Activated naive CD4-positive, alpha-beta T cell treated with anti-CD3 and anti-CD28 coated beads, Interleukin-2, amount 50 U/mL, for 24 hours (primary cell): ENCODE results near the gene GBP3.
"Not testable (repeated sequence)": the region's sequence is repeated elsewhere in the genome, so short reads cannot be mapped to it uniquely, and the experiment has no call there.

ENCODE experiments used
- H3K27ac Mint-ChIP-seq: one replicate; pipeline ENCODE4 v1.8.0; 2021; ENCODE audit warnings: mild to moderate bottlenecking, mixed read lengths
- H3K27me3 Mint-ChIP-seq: one replicate; pipeline ENCODE4 v1.8.0; 2021; ENCODE audit warnings: mixed read lengths
- H3K36me3 Mint-ChIP-seq: one replicate; pipeline ENCODE4 v1.8.0; 2021; ENCODE audit warnings: mixed read lengths
- H3K4me1 Mint-ChIP-seq: one replicate; pipeline ENCODE4 v1.8.0; 2021; ENCODE audit warnings: mixed read lengths
- H3K4me3 Mint-ChIP-seq: one replicate; pipeline ENCODE4 v1.8.0; 2021; ENCODE audit warnings: mild to moderate bottlenecking, mixed read lengths
- H3K9me3 Mint-ChIP-seq: one replicate; pipeline ENCODE4 v1.8.0; 2021; ENCODE audit warnings: mixed read lengths

The GBP3 gene

DNA sequence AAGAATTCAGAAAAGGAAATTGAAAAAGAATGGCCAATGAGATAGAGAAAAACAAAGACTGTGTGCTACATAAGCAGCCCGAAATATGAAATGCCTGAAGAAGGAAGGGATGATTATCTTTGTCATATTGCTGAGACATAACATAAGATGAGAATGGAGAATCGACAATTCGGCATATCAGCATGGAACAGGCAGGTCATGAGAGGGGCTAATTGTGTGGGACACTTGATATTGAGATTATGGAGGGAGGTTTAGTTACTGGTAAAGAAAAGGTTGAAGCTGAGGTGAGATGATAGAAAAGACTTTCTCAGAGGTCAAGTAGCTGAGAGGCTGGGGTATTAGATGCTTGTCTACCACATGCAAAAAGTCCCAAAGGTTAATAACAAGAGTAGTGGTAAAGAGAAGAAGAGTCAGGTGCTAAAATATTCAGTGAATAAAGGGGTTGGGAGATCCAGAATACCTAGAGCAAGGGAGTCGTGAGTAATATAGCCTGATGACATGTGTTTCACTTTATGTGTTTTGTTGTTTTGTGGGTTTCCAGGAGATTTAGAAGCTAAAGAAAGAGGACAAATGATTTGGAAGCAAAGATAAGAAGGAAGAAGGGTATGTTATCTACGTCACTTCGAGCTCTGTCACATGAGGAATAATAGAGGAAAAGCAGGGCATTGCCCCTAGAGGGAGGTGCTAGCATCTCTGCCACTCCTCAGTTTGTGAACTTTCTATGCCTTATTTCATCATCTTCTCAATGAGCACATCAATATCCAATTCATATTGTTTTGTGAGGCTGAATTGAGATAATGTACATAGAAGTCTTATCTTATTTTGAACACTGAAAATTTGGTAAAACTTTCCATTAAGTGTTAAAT, 23.9 kb upstream of the GBP3 start:
- not testable (repeated sequence) for H3K27me3 Mint-ChIP-seq, H3K9me3 Mint-ChIP-seq, H3K4me3 Mint-ChIP-seq, H3K27ac Mint-ChIP-seq
- H3K36me3 Mint-ChIP-seq: peaks cover 22% of the 10 kb centered on the region
- peaks cover 15% of the 10 kb centered on the region for H3K4me1 Mint-ChIP-seq

DNA sequence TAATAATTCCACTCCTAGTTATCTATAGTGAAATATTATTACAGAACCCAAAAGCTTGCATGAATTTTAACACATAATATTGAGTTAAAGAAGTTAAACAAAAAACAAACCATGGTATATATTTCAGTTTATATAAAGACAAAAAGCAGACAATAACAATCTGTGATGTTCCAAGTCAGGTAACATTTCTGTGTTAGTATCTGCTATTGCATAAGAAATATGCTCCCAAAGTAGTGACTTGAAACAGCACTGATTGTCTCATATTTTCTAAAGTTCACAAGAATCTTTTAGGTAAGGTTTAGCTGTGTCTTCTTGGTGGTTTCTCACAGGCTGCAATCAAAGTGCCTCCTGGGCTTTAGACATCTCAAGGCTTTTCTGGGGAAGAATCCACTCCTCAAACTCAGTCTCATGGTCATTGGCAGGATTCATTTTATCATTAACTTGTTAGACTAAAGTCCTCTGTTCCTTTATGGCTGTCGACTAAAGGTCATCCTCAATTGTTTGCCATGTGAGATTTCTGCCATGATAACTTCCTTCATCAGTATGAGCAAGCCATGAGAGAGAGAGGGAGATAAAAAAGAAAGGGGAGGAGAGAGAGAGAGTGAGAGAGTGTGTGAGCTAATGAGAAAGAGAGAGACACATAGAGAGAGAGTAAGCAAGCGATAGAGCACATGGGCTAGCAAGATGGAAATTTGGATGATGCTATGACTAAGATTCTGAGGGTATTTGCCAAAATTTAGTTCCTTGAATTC, 22.5 kb upstream of the GBP3 start:
- Mint-ChIP-seq H3K4me3 (no peak overlapping the region), H3K36me3 (peaks cover 21% of the 10 kb centered on the region), H3K27ac (no peak overlapping the region), H3K4me1 (peaks cover 29% of the 10 kb centered on the region), H3K27me3 (no peaks in the 10 kb centered on the region), H3K9me3 (peaks cover 6% of the 10 kb centered on the region)

DNA sequence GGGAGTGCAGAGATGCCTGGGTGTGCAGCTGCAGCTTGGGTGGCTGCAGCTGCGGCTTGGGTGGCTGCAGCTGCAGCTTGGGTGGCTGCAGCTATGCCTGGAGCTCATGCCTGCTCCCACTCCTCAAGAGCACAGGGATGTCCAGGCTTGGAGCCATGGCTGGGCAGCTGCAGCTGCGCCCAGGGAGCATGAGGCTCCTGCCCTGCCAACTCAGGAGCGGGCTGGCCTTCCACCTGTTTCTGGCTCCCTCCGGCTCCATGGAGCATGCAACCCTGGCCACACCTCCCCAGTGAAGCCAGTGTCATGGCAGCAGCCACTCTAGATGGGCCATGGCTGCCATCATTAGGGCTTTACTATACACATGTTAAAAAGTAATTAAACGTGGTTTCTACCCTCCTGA, 21.3 kb upstream of the GBP3 start:
- Mint-ChIP-seq H3K36me3 (peaks cover 22% of the 10 kb centered on the region), H3K9me3 (peaks cover 6% of the 10 kb centered on the region), H3K27ac (no peak overlapping the region), H3K4me3 (no peak overlapping the region), H3K27me3 (no peaks in the 10 kb centered on the region), H3K4me1 (peaks cover 41% of the 10 kb centered on the region)

DNA sequence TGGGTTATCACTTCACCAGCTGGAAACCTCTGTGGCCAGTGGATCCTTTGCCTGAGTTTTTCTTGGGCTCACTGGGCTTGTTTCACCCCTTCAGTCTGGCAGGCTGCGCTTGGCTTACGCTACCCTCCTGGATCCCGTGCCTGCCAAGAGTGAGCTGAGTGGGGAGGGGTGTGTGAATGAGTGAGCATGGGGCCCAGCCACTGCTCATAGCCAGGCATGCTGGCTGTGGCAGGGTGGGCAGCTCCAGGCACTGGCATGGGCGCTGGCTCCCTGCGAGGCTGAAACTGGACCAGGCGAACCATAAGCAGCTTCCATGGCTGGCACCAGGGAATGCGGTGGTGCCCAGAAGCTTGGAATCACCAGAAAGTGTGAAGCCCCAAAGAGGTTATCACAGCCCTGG, 19.8 kb upstream of the GBP3 start:
- peaks cover 27% of the 10 kb centered on the region for H3K36me3 Mint-ChIP-seq

DNA sequence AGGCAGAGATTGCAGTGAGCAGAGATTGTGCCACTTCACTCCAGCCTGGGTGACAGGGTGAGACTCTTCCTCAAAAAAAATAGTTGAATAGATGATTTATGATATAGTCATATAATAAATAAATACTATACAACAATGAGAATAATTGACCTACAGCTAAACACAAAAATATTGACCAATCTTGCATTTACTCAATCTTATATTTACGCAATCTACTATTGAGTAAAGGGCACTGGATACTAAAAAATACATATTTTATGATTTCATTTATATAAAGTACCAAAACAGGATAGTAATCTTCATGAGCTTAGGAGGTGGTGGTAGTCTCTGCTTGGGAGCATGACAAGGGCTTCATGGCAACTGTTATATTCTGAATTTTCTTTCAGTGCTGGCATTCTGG, 19.1 kb upstream of the GBP3 start:
- Mint-ChIP-seq H3K9me3 (peaks cover 11% of the 10 kb centered on the region), H3K36me3 (peaks cover 27% of the 10 kb centered on the region), H3K27me3 (no peaks in the 10 kb centered on the region), H3K4me3 (peak overlapping the region; percentile 58), H3K27ac (peak overlapping the region; percentile 72), H3K4me1 (peaks cover 35% of the 10 kb centered on the region)

More for the DNA sequence above, 19.8 kb upstream of the GBP3 start:
- Mint-ChIP-seq H3K4me3 (no peak overlapping the region), H3K27me3 (no peaks in the 10 kb centered on the region), H3K4me1 (peaks cover 36% of the 10 kb centered on the region), H3K9me3 (peaks cover 11% of the 10 kb centered on the region), H3K27ac (no peak overlapping the region)

DNA sequence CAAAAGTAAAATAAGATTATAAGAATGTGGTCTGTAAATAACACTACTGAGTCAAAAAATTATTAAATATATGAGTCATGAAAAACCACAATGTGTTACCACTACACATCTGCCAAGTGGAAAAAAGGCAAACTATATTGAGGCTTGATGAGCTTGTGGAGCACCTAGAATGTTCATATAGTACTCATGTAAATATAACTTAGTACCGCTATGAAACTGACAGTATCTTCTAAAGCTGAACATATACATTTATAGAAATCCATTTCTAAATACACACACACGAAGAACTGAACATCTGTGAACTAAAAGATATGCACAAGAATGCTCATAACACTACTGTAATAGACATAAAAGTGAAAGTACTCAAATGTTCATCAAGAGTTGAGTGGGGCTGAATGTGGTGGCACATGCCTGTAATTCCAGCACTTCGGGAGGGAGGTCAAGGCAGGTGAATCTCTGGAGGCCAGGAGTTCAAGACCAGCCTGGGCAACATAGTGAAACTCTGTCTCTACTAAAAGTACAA, 18.5 kb upstream of the GBP3 start:
- H3K36me3 Mint-ChIP-seq: peaks cover 27% of the 10 kb centered on the region
- peak overlapping the region; percentile 72 for H3K27ac Mint-ChIP-seq

DNA sequence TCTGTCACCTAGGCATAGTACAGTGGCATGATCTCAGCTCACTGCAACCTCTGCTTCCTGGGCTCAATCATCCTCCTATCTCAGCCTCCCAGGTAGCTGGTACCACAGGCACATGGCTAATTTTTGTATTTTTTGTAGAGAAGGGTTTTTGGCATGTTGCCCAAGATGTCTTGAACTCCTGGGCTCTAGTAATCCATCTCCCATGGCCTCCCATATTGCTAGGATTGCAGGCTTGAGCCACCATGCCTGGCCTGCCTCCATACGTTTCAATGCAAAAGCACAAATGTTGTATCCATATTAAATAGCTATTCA, 17.6 kb upstream of the GBP3 start:
- peaks cover 11% of the 10 kb centered on the region for H3K9me3 Mint-ChIP-seq
- peak overlapping the region; percentile 74 for H3K27ac Mint-ChIP-seq
- H3K36me3 Mint-ChIP-seq: peaks cover 27% of the 10 kb centered on the region

More for the DNA sequence above, 18.5 kb upstream of the GBP3 start:
- no peaks in the 10 kb centered on the region for H3K27me3 Mint-ChIP-seq
- H3K9me3 Mint-ChIP-seq: peaks cover 11% of the 10 kb centered on the region
- H3K4me1 Mint-ChIP-seq: peaks cover 35% of the 10 kb centered on the region
- peak overlapping the region; percentile 58 for H3K4me3 Mint-ChIP-seq

DNA sequence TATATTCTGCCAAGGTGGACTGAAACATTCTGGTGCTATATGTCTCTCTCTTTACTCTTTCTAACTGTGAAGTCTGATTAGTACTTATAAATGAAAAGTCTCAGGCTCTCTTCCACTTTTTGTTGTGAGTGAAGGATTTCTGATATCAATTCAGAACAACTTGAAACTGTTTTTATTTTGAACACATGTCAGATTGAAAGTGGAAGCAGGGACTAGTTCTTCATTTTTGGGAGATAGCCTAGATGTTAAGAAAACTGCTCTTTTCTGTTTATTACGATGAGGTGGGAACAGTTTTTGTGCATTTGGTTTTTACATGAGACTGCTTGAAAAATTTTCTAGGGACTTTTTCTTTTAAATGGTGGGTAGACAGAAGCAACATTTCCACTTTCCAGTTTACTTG, 14.5 kb upstream of the GBP3 start:
- no peak overlapping the region for H3K27ac Mint-ChIP-seq
- H3K36me3 Mint-ChIP-seq: peaks cover 21% of the 10 kb centered on the region
- peaks cover 61% of the 10 kb centered on the region for H3K4me1 Mint-ChIP-seq
- no peak overlapping the region for H3K4me3 Mint-ChIP-seq
- peaks cover 11% of the 10 kb centered on the region for H3K9me3 Mint-ChIP-seq
- H3K27me3 Mint-ChIP-seq: no peaks in the 10 kb centered on the region

More for the DNA sequence above, 17.6 kb upstream of the GBP3 start:
- Mint-ChIP-seq H3K4me3 (peak overlapping the region; percentile 15), H3K4me1 (peaks cover 40% of the 10 kb centered on the region), H3K27me3 (no peaks in the 10 kb centered on the region)

DNA sequence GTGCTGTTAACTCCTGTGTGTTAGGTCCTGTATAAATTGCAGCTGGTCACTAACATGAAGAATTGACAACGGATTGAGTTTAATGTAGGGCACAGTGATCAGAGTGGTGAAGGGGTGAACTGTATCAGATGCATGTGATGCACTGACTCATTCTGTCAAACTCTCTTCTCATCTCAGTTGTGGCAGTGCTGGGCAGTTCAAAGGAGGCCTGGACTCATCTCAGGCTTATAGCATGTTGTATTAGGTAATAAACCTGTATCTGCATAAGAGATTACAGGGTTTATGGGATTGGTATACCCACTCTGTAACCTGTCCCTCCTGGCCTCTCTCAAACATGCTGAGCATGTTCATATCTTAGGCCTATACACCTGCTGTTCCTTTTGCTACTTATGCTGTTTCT, 12.4 kb upstream of the GBP3 start:
- Mint-ChIP-seq H3K27ac (no peak overlapping the region), H3K27me3 (no peaks in the 10 kb centered on the region), H3K9me3 (peaks cover 5% of the 10 kb centered on the region), H3K4me3 (no peak overlapping the region), H3K36me3 (peaks cover 21% of the 10 kb centered on the region), H3K4me1 (peaks cover 61% of the 10 kb centered on the region)

DNA sequence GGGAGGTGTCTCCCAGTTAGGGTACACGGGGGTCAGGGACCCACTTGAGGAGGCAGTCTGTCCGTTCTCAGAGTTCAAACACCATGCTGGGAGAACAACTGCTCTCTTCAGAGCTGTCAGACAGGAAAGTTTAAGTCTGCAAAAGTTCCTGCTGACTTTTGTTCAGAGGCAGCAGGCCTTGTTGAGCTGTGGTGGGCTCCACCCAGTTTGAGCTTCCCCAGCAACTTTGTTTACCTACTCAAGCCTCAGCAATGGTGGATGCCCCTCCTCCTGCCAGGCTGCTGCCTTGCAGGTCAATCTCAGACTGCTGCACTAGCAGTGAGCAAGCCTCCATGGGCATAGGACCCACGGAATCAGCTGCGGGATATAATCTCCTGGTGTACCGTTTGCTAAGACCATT, 11.3 kb upstream of the GBP3 start:
- peaks cover 61% of the 10 kb centered on the region for H3K4me1 Mint-ChIP-seq
- peaks cover 18% of the 10 kb centered on the region for H3K36me3 Mint-ChIP-seq
- not testable (repeated sequence) for H3K9me3 Mint-ChIP-seq, H3K27ac Mint-ChIP-seq, H3K27me3 Mint-ChIP-seq, H3K4me3 Mint-ChIP-seq

DNA sequence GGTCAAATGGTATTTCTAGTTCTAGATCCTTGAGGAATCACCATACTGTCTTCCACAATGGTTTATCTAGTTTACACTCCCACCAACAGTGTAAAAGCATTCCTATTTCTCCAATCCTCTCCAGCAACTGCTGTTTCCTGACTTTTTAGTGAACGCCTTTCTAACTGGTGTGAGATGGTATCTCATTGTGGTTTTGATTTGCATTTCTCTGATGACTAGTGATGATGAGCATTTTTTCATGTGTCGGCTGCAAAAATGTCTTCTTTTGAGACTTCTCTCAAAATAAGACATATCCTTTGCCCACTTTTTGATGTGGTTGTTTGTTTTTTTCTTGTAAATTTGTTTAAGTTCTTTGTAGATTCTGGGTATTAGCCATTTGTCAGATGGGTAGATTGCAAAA, 6.4 kb upstream of the GBP3 start:
- H3K4me1 Mint-ChIP-seq: peaks cover 59% of the 10 kb centered on the region
- peak overlapping the region; percentile 57 for H3K27ac Mint-ChIP-seq
- not testable (repeated sequence) for H3K9me3 Mint-ChIP-seq, H3K27me3 Mint-ChIP-seq
- peaks cover 19% of the 10 kb centered on the region for H3K36me3 Mint-ChIP-seq
- peak overlapping the region; percentile 40 for H3K4me3 Mint-ChIP-seq

DNA sequence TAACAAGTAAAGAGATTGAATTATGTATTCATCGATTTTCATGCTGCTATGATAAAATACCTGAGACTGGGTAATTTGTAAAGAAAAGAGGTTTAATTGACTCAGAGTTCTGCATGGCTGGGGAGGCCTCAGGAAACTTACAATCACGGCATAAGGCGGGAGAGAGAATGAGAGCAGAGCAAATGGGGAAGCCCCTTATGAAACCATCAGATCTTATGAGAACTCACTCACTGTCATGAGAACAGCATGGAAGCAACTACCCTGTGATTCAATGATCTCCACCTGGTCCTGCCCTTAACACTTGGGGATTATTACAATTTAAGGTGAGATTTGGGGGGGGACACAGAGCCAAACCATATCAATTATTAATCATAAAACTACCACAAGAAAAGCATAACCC, 3.3 kb upstream of the GBP3 start:
- Mint-ChIP-seq H3K4me3 (no peak overlapping the region), H3K9me3 (peaks cover 9% of the 10 kb centered on the region), H3K27ac (peak overlapping the region; percentile 46), H3K36me3 (peaks cover 6% of the 10 kb centered on the region), H3K27me3 (no peaks in the 10 kb centered on the region), H3K4me1 (peaks cover 57% of the 10 kb centered on the region)

DNA sequence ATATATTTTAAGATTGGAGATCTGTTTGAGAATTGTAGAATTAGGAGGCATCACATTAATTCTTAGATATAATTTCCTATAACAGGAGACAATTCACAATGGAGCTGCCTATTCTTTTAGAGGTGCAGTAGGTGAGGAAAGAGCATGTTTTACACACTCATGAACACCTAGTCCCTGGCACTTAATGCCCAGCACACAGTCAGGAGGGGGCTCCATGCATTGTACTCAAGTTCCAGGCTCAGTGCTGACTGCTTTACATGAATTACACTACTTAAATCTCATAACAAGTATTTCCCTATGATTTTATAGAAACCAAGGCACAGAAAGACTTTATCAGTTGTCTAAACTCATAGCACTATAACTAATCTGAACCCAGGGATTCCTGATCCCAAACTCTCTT, 360 bp upstream of the GBP3 start:
- Mint-ChIP-seq H3K36me3 (peaks cover 24% of the 10 kb centered on the region), H3K27ac (peak overlapping the region; percentile 98), H3K4me1 (peaks cover 59% of the 10 kb centered on the region), H3K4me3 (peak overlapping the region; percentile 97), H3K27me3 (no peaks in the 10 kb centered on the region), H3K9me3 (peaks cover 9% of the 10 kb centered on the region)

DNA sequence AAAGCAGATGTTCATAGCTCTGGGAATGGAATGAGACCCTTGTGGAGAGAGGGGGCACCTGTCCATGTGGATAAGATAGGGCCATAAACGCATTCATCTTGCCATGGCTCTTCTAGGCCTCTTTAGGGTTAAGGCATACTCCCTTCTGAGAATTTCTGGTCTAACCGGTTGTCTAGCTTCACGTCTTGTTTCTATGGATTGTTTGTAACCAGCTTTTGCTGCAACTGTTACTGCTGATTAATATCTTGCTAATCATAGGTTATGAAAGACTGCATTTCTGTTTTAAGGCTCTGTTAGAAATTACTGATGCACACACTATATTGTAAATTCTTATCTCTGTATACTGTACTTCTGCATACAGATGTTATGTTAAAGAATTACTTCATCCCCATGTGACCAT, 4.3 kb downstream of the GBP3 start:
- H3K36me3 Mint-ChIP-seq: peaks cover 46% of the 10 kb centered on the region
- not testable (repeated sequence) for H3K27me3 Mint-ChIP-seq, H3K9me3 Mint-ChIP-seq, H3K27ac Mint-ChIP-seq
- peaks cover 67% of the 10 kb centered on the region for H3K4me1 Mint-ChIP-seq
- peak overlapping the region; percentile 44 for H3K4me3 Mint-ChIP-seq

DNA sequence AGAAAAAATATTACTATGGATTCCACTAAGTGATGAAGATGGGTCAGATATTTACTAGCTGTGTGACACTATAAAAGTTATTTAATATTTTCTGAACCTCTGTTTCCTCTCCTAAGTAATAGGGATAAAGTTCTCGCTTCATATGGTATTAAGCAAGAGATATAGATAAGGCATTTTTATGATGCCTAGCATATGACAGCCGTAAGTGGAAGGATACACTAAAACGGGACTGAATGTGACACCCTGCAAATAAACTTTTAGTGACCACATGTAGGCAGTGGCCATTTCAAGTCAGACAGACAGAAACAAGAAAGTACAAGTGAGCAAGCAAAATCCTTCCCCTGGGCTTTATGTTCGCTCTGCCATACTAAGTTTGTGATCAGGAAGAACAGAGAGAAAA, 14.2 kb downstream of the GBP3 start:
- Mint-ChIP-seq H3K4me1 (peaks cover 19% of the 10 kb centered on the region), H3K9me3 (no peaks in the 10 kb centered on the region), H3K4me3 (no peak overlapping the region), H3K27me3 (no peaks in the 10 kb centered on the region), H3K27ac (no peak overlapping the region), H3K36me3 (peaks cover 57% of the 10 kb centered on the region)
